Fibroblast of villous mesenchyme (primary cell): ENCODE measurements around the gene OR13C4. TPM values are rescaled to one million over a fixed set of nuclear protein-coding genes. Genes with fewer than 3 reads are reported as not detected.

Source experiments
- DNase-seq: peaks from one replicate; pipeline ENCODE4 v3.0.0-alpha.2; 2010; ENCODE audit warnings: low read depth
- H3K4me3 ChIP-seq: 2 replicates; pipeline ENCODE4 v1.5.1; 2011; ENCODE audit warnings: low read depth, mild to moderate bottlenecking, low read length
- CTCF ChIP-seq: IDR thresholded peaks from 2 replicates; pipeline ENCODE4 v1.5.1; 2012; ENCODE audit warnings: low read depth, mild to moderate bottlenecking, low read length; ENCODE audit not compliant: insufficient read depth
- total RNA-seq: library from RNA; depleted of rRNA; stranded (reverse); fragments of >200 nt; gene quantifications from 2 replicates; pipeline ENCODE4 v1.2.3, GENCODE V29; 2012

Gene OR13C4
- total RNA-seq, result not detected in 2 replicates

GRCh38 chr9:104527109-104527508 is at the start of gene OR13C4:
OR13C4 (minus strand) TSS chr9:104527209; CDS start chr9:104527209, 0 bp downstream.
- H3K4me3 ChIP-seq, result no peak within 1 kb of the TSS
- TF ChIP-seq CTCF, result no peak
- no peak for DNase-seq

GRCh38 chr9:104575456-104575855 is 48.4 kb upstream of the OR13C4 start:
- no peak overlapping the region for H3K4me3 ChIP-seq
- no peak for DNase-seq
- no peak for TF ChIP-seq CTCF

GRCh38 chr9:104572612-104573011 is 45.6 kb upstream of the OR13C4 start:
- no peak for TF ChIP-seq CTCF
- H3K4me3 ChIP-seq, result no peak overlapping the region
- no peak for DNase-seq

GRCh38 chr9:104568868-104569267 is 41.9 kb upstream of the OR13C4 start, which contains the start of gene OR13C8:
OR13C8 (plus strand) TSS chr9:104569168; CDS start chr9:104569168, 0 bp downstream.
- H3K4me3 ChIP-seq, result no peak within 1 kb of the TSS
- no peak for DNase-seq
- no peak for TF ChIP-seq CTCF

GRCh38 chr9:104564358-104564757 is 37.3 kb upstream of the OR13C4 start:
- H3K4me3 ChIP-seq, result no peak overlapping the region
- TF ChIP-seq CTCF, result no peak
- no peak for DNase-seq

- TF ChIP-seq CTCF, result no peak
- no peak for DNase-seq
Observed at GRCh38 chr9:104556830-104557634, 30.0 kb upstream of the OR13C4 start.

GRCh38 chr9:104555521-104555920 is 28.5 kb upstream of the OR13C4 start:
- TF ChIP-seq CTCF, result no peak
- H3K4me3 ChIP-seq, result no peak overlapping the region
- DNase-seq, result no peak

More at GRCh38 chr9:104556830-104557634, 30.0 kb upstream of the OR13C4 start:
- no peak overlapping the region for H3K4me3 ChIP-seq
